K562 (cell line): ENCODE results near the gene MSRB3. TPM values are rescaled to one million over a fixed set of nuclear protein-coding genes. Genes with fewer than 3 reads are reported as not detected.

Experiments used
- HDAC6 ChIP-seq: IDR thresholded peaks from 2 replicates; pipeline ENCODE4 v1.6.1; 2012; ENCODE audit warnings: low read depth, mild to moderate bottlenecking, control low read depth, inconsistent platforms, low read length, moderate library complexity
- U2AF1 ChIP-seq: fragments of 200-400 bp; formaldehyde crosslinking; optimal IDR thresholded peaks from 2 replicates; pipeline ENCODE3; 2017; ENCODE audit warnings: mild to moderate bottlenecking, low read depth, low read length, moderate library complexity
- ZNF134 ChIP-seq: fragments of 250-450 bp; sonication (Bioruptor Pico); conservative IDR thresholded peaks from 2 replicates; pipeline ENCODE4 v1.4.0; 2020
- polyA plus RNA-seq, 8 experiments: library from polyadenylated mRNA; depleted of rRNA in 4 of 8; stranded (reverse) in 5 of 8; unstranded in 3 of 8; fragments of >200 nt; fragmentation: Nextera tagmentation in 2 of 8; fragmentation: Illumina TruSeq in 1 of 8; extraction: Ambion mirVana in 2 of 8; extraction: Trizol in 1 of 8; gene quantifications; 2 replicates each; pipeline versions ENCODE4 v1.2.1 to v1.2.3, GENCODE V29; 2011 to 2014; ENCODE audit warnings: inconsistent platforms in 1 of 8, missing spikeins in 1 of 8
- total RNA-seq, 7 experiments: library from RNA; depleted of rRNA in 6 of 7; stranded (reverse); fragments of >200 nt in 6 of 7; fragmentation: Illumina TruSeq in 2 of 7; extraction: Trizol in 2 of 7; gene quantifications; 2 replicates each; pipeline versions ENCODE4 v1.2.1 to v1.2.3, GENCODE V29; 2011 to 2021; ENCODE audit warnings: low replicate concordance in 1 of 7
- TF ChIP-seq, protein P1 (sequence below): fragments of 450-650 bp; IDR thresholded peaks from 2 replicates; pipeline ENCODE4 v1.6.1; 2016; ENCODE audit warnings: low read depth

Gene MSRB3
- total and polyA plus RNA-seq, 9 of the 15 experiments (the other 6 are each of a cell fraction or from before 2014, with no cell fraction given): 0.04 TPM; not detected in 8

GRCh38 chr12:65466911-65467310 is 188.4 kb downstream of the MSRB3 start (continued):
- TF ChIP-seq, protein P1, sequence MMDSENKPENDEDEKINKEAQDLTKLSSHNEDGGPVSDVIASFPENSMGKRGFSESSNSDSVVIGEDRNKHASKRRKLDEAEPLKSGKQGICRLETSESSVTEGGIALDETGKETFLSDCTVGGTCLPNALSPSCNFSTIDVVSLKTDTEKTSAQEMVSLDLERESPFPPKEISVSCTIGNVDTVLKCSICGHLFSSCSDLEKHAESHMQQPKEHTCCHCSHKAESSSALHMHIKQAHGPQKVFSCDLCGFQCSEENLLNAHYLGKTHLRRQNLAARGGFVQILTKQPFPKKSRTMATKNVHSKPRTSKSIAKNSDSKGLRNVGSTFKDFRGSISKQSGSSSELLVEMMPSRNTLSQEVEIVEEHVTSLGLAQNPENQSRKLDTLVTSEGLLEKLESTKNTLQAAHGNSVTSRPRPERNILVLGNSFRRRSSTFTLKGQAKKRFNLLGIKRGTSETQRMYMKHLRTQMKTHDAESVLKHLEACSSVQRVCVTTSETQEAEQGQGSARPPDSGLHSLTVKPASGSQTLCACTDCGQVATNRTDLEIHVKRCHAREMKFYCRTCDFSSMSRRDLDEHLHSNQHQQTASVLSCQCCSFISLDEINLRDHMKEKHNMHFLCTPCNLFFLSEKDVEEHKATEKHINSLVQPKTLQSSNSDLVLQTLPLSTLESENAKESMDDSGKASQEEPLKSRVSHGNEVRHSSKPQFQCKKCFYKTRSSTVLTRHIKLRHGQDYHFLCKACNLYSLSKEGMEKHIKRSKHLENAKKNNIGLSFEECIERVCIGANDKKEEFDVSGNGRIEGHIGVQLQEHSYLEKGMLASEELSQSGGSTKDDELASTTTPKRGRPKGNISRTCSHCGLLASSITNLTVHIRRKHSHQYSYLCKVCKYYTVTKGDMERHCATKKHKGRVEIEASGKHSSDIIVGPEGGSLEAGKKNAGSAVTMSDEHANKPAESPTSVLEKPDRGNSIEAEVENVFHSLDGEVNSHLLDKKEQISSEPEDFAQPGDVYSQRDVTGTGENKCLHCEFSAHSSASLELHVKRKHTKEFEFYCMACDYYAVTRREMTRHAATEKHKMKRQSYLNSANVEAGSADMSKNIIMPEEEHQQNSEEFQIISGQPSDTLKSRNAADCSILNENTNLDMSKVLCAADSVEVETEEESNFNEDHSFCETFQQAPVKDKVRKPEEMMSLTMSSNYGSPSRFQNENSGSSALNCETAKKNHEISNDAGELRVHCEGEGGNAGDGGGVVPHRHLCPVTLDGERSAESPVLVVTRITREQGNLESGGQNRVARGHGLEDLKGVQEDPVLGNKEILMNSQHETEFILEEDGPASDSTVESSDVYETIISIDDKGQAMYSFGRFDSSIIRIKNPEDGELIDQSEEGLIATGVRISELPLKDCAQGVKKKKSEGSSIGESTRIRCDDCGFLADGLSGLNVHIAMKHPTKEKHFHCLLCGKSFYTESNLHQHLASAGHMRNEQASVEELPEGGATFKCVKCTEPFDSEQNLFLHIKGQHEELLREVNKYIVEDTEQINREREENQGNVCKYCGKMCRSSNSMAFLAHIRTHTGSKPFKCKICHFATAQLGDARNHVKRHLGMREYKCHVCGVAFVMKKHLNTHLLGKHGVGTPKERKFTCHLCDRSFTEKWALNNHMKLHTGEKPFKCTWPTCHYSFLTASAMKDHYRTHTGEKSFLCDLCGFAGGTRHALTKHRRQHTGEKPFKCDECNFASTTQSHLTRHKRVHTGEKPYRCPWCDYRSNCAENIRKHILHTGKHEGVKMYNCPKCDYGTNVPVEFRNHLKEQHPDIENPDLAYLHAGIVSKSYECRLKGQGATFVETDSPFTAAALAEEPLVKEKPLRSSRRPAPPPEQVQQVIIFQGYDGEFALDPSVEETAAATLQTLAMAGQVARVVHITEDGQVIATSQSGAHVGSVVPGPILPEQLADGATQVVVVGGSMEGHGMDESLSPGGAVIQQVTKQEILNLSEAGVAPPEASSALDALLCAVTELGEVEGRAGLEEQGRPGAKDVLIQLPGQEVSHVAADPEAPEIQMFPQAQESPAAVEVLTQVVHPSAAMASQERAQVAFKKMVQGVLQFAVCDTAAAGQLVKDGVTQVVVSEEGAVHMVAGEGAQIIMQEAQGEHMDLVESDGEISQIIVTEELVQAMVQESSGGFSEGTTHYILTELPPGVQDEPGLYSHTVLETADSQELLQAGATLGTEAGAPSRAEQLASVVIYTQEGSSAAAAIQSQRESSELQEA: no peak
- no peak for TF ChIP-seq HDAC6
- no peak for TF ChIP-seq U2AF1
- no peak for TF ChIP-seq ZNF134
